ENCODE results near the gene MAD2L2.

Gene MAD2L2

DNA sequence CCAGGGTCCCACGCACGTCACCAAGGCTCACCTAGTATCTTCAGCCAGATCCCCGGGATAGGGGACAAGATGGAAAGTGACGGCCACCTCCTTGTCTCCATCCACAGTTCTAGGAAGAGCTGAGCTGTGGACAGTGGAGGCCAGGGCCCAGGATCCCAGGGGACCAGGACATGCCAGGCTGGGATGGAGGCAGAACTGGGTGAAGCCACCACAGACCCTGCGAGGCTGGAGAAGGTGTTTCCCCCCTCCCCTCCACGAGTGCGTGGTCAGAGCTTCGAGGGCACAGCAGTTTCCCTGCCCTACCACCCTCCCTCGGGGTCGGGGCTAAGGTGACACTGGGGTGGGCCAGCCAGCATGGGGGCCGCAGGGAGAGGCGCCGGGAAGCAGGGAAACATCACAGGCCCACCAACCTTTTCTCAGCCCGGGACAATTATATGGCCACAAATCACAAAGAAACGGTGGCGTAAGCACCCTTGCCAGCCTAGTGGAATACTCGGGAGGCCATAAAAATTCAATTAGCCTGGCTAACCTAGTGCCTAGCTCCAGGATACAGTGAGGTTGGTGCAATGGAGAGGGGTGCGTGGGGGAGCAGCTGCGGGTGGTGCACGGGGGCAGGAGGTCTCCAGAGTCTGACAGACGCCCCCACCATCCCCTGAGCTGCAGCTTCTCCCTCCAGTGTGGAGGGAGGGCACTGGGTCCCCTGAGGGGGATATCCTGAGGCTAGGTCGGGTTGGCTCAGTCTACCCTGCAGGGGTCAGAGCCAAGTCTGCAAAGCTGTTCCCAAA is 23.9 kb upstream of the MAD2L2 start:
- DNase-seq, result no peak

DNA sequence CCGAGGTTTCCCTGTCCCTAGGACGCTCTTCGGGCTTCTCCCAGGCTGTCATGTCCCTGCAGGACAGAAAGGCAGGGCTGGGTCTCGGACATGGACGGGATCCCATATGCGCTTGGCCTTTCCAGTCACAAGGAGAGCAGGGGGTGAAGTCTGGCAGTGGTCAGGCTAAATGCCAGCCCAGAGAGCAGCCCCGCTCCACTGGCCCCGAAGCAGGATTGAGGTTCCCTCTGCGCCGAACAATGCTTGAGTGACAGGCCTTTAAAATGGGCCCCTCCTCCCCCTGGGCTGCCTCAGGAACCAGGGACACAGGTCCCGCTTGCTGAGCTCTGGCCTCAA is 23.2 kb upstream of the MAD2L2 start:
- no peak for DNase-seq

DNA sequence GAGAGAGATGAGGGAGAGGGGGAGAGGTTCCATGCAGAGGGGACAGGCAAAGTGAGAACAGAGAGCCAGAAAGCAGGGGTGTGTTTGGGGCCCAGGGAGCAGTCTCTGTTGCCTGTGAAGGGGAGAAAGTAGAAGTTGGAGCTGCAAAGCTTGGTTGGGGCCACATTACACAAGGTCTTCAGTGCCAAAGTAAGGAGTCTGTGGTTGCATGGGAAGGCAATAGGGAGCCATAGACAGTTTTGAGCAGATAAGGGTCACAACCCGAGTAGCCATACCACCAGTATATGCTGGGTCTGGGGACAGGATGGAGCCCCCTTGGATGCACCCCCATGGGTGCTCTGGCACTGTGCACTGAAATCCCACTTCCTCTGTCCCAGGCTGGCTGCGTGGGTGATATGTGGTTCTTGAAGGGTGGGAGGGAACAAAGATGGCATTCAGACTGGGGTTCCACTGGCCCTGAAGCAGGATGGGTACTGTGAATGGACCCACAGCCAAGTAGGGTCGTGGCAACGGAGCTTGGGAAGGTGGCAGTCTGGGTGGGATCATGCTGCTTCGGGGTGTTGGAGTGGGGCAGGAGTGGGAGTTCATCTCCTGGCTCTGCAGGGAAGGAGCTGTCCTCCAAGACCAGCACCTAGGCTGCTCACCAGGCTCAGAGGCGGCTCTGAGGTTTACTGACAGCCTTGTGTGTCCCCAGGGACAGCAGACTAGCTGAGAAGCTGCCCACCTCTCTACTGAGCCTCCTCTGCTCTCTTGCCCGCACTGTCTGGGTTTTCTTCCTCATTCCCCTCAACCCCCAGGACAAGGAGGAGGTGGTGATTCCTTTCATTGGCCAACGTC is 22.6 kb upstream of the MAD2L2 start:
- no peak for DNase-seq

DNA sequence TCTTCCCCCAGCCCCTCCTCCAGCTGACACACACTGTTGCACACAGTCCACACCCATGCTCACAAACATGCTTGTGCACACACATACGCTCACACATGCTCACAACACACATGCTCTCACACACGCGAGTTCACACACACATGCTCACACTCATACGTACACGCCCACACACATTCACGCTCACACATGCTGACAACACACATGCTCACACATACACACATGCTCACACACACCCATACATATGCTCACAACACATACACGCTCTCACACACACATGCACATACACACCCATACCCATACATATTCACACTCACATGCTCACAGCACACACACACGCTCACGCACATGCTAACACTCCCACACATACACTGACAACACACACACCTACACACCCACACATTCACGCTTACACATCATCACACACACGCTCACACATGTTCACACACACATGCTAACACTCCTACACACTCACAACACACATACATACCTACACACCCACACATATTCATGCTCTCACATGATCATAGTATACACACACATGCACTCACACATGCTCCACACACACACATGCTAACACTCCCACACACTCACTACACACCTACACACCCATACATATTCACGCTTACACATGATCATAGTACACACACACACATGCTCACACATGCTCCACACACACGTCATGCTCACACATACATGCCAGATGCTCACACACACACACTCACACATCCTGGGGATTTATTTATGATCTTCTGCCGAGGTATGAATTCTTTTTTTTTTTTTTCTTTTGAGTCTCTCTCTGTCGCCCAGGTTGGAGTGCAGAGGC is 21.2 kb upstream of the MAD2L2 start:
- DNase-seq, result no peak

DNA sequence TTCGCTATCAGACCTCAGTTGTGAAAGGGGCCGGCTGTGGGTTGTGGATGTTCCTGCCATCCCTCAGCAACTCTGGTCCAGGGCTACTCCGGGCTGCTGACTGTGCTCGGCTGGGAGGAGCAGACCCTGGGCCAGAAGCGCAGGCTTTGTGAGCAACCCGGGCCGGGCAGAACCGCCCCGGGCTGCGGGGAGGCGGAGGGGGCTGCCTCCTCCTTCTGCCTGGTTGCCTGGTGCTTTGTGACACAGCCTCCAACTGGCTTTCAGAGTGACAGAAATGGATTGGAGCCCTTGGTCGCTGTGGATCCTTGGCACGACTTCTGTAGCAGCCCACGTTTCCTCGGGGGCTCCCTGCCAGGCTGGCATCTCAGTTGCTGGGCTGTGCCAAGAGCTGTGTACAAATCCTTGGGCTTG is 20.6 kb upstream of the MAD2L2 start:
- no peak for DNase-seq

DNA sequence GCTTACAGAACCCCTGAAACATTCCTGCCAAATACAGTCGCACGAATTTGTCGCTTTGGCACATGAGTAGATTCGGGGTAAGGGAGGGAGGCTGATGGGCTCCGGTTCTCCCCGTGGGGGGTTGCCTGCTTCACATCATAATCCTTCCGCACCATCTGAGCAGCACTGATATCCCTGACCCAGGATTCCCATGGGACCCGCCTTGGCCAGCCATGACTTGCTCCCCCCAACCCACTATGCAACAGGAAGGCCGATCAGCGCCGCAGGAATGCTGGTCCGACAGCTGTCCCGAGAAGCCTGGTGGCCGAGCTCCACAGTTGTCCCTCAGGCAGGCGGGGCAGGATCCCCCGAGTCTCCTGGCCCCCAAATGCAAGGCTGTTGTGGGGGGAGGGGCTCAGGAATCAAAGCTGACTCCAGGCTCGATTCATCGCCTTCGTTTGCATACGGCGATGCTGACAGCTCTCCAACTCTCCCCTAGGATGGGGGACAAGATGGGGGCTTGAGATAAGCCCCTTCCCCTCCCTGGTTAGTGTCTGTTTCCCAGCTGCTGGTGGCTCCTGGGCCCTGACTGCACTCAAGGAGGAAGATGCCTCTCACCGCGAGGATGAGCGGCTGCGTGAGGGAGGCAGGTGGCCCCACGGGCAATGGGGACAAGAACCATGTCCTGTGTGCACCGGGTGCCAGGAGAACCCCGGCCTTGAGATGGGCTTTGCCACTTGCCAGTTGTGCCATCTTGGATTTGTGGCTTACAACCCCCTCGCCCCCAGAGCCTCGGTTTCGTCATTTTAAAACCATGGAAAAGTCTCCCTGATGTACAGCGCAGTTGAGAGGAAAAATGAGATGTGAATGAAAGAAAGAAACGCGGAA is 19.9 kb upstream of the MAD2L2 start:
- DNase-seq, result no peak

DNA sequence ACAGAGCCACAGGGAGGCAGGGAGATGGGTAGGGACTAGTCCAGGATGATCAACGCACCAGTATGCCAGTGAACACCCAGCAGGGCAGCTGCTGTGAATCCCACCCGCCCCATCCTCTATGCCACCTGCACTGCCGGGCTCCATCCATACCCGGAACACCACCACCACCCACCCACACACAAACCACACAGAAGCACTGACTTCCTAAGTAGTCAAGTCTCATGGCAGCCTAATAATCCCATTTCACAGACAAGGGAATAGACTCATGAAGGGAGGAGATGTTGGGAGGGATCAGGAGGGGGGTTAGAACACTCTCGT is 16.9 kb upstream of the MAD2L2 start:
- DNase-seq, result no peak

DNA sequence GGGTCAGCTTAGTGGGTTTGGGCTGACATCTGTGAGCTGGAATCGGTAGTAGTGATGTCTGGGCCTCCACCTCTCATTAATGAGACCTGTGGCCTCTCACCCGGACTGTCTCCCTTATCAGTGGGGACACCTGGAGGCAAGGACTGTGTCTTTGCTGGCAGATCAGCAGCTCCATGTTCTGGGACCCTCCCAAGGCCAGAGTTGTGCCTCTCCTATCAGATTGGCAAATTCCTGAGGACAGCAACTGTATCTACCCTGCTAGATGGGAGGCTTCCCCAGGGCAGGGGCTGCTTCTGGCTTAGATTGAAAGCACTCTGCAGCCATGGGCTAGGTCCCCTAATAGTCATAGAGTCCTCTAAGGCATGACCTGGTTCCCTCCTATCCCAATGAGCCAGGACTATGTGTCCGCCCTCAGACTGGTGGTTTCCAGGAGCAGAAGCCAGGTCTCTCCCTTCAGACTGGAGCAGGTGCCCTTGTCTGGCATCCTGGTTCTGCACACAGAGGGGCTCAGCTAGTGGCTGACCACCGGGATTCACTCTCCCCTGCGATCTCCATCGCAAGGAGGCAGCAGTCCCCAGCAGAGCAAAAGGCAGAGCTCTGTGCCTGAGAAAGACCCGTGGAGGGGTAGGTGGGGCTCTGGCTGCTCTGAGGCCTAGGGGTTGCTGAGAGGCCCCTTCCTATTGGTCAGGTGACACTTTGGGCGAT is 16.4 kb upstream of the MAD2L2 start:
- DNase-seq, result no peak

DNA sequence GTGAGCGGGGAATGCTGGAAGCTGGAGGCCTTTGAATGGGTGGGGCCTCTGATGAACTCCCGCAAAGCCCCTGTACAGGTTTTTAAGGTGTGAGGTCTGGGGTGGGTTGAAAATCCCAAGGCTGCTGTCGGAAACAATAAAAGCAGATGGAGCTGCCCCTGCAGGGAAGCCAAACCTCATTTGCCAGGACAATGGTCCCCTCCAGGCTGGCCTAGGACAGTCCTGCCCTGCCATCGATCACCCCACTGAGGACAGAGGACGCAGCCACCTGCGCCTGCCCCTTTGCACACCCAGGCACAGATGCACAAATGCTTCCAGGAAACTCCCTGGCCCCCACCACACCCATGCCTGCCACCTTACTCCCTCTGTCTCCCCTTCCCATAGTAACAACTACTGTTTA is 14.9 kb upstream of the MAD2L2 start:
- no peak for DNase-seq

DNA sequence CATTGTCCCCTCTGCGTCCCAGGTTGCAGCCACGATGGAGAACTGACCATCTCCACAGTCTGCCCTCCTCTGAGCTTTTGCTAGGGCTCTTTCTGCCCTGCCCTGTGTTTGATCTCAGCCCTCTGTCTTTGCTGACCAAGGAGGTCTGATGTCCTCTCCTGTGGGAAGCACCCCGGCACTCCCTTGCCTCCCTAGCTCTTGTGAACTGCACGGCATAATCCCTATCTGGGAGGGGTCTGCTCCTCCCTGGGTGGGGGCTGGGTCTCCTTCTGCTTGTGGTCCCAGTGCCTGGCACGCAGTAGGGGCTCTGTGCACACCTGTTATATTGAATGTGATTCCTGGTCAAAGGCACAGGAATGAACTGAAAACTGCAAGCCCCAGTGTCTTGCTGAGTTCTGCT is 13.0 kb upstream of the MAD2L2 start:
- no peak for DNase-seq

DNA sequence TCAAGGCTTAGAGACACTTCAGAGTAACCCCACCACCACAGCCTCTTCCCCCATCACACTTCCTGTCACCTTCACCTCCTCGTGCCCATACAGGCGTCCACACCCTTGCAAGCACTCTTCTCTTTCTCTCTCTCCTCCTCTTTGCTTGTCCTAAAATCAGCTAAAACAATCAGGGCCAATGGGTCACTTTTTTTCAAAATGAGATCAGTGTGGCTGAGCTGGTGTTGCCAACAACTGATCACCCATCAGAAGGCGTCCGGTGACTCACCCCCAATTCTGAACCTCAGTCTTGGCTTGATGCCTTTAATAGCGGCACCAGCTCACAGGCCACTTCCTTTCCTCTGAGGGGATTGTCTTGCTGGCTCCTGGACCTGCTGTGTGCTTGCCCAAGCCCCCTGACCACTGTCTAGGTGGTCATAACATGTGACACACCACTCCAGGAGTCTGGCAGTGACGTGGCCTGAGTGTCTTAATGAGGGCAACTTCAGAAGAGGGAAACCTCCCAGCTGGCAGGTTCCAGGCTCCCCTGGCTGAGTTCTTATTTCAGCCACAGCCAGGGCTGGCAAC is 12.2 kb upstream of the MAD2L2 start:
- DNase-seq, result peak; percentile 53

DNA sequence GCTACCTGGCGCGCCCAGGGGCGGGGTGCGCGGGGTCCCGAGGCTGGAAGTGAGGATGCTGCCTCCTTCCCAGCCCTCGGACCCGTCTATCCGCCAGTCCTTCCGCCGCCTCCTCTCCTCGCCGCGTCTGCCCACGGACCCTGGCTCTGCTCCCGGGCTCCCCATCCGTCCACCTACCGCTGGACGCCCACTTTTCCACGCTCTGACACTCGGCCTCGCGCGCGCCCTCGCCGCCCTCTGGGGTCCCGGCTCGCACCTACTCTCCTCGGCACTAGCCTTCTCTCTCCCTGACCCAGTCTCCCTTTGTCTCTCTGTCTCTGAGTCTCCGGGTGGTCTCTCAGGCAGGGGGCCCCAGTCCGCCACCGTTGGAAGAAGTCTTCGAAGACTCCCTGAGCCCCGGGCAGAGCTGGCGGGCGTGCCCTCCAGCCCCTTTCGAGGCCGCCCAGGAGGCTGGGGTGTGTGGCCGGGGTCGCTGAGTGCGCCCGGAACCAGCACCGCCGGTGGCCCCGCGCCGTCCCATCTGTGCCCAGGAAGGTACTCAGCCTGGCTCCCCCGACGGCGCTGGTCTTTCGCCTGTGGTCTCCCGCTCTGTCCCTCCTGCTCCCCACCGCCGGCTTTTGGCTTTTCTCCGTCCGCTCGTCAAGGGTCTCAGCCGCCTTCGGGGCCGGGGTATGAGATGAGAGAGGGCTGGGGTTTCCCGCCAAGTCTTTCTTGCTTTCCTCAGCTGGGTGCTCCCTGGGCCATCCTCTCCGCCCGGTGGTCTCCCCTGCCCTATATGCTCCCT is 11.2 kb upstream of the MAD2L2 start:
- peak; percentile 64 for DNase-seq

DNA sequence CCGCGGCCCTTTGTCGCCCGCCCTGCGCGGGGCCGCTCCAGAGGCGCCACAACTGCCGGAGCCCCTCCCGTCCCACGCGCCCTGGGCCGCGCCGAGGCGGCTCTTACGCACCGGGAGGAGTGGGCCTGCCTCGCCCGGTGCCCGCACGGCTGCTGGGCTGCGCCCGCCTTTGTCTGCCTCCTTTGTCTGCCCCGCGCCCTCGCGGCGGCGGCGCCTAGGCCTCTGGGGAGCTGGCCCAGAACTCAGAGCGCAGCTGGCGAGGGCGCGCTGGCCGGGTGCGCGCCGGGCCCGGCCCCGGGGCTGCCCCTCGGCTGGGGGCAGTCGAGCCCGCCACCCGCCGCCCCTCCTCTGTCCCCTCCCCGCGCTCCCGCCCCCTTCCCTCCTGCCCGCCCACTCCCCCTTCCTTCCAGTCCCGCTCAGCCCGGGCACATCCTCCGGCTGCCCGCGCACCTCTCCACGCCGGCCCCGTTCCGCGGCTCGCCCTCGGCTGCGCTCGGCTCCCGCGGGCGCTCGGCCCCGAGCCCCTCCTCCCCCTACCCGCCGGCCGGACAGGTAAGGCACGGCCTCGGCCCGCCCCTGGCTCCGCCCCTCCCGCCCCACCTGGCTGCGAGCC is 10.5 kb upstream of the MAD2L2 start, which contains the start of gene DRAXIN:
Gene DRAXIN (plus strand): TSS at position 409 of the 613 bp plus-strand sequence. CDS start 14,549 bp downstream, outside the sequence.
- DNase-seq, result peak; percentile 83

DNA sequence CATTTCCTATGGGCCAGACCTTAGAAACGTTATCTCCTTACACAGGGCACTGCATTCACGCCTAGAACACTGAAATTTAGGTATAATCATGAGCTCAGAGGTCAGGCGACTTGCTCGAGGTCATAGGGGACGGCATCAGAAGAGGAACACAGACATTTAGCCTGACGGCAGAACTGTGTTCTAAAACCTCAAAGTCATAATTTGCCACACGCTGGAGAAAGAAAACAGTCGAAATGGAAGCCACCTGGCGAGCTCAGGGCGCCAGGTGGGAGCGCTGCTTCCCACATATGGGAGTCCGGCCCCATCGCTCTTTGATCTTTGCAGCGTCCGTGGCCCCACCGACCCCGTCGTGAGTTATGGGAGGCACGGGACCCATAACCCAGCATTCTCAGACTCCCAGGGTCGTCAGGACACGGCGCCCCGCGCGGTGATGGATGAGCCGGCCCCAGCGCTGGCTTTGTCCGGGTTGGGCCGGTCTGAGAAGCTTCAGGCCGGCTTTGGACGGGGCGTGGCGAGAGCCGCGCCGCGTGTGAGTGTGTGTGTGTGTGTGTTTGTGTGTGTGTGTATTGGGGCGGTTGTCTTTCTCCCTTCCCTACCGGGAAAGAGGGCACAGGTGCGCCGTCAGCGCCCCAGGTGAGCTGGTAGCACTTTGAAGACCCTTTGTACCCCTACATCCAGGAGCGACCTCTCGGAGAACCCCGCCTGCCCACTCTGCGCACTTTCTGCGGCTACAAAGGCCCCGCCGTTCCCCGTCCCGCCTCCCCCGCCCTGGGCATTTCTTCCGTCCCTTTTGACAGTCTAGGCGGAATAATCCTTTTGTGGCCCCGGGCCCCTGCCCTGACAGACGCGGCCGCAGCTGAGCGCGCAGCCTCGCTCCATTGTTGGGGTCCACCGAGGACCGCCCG is 9.7 kb upstream of the MAD2L2 start:
- DNase-seq, result peak; percentile 90

DNA sequence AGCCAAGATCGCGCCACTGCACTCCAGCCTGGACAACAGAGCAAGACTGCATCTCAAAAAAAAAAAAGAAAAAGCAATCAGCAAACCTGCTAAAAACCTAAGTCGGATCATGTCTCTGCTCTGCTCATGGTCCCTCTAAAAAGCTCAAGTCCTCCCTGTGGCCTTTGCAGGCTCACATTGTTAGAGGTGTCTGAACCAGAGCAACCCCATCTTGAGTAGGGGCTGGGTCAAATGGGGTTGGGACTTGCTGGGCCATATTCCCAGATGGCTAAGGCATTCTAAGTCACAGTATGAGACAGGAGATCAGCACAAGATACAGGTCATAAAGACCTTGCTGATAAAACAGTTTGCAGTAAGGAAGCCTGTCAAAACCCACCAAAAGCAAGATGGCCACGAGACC is 7.6 kb upstream of the MAD2L2 start:
- DNase-seq, result no peak

DNA sequence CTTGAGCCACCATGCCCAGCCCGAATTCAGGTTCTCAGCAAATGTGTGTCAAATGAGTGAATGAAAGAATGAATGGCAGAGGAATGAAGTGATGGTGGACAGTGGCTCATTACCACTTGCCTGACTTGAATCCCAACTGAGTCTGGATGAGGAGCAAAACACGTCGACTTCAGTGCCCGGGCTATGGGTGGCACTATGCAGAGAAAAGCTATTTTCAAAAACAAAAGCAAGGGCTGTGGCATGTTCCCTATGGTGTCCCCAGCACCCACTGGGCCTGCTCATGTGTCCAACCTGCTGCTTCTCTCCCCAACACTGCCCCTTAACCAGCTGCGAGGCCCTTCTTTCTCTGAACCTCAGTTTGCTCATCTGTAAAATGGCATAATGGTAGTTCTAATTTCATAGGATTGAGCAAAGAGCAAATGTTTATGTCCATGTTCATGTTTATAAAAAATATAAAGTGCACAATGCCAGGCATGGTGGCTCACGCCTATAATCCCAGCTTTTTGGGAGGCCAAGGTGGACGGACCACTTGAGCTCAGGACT is 4.3 kb upstream of the MAD2L2 start:
- DNase-seq, result no peak

DNA sequence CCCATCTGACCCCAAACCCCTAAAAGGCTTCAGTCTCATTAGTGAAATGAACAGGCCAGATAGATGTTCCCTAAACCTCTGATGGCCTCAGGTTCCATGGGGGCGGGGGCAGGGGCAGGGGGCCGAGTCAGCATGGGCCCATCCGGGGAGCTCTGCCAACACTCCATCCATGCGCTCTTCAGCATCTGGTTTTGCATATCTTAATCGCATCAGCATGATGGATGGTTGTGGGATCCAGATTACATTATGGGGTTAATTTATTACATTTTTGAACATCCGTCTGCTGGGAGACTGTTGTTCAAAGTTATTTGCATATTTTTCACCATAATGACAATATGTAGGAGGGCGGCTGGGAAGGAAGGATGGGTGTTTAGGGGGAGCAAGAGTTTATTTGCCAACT is 3.1 kb upstream of the MAD2L2 start:
- no peak for DNase-seq

DNA sequence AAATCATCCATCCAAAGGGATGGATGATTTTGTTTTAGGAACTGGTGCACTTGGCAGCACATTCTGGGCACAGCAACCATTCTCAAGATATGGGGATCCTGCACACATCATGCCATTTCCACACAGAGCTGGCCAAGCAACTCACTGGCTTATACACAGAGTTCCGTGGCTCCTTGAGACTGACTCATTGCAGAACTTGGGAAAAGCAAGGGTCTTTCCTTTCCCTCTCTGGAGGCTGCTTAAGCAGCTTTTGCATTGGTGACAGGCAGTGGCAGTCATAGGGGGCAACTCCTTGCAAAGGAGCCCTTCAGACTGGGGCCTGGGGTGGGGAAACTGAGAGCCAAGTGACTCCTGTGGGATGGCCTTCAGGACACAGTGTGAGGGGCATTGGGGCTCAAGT is 1.9 kb upstream of the MAD2L2 start:
- DNase-seq, result no peak

DNA sequence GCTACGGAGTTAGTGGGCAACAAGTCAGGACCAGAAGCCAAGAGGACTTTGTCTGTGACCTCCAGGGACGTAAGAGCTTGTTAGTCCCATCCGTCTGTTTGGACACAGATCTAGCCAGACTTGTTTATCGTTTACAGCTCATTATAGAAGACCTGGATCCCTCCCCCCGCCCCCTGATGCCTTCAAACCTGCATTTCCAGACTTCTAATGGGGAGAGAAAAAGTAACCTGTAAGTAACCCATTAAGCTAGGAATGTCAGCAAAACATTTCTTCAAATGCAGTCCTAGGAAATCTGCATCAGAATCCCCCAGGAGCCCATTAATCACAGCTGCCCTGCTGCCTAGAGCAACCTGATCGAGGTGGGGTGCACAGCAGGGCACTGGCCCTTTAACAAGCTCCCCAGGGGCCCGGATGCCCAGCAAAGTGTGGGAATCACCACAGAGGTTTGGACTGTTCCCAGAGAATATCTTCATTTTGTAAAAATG is 1.4 kb upstream of the MAD2L2 start:
- DNase-seq, result no peak
